Measurements from ENCODE around the gene SOS1.
"Not testable (repeated sequence)": the region's sequence is repeated elsewhere in the genome, so short reads cannot be mapped to it uniquely, and the experiment has no call there.

SOS1 gene

DNA sequence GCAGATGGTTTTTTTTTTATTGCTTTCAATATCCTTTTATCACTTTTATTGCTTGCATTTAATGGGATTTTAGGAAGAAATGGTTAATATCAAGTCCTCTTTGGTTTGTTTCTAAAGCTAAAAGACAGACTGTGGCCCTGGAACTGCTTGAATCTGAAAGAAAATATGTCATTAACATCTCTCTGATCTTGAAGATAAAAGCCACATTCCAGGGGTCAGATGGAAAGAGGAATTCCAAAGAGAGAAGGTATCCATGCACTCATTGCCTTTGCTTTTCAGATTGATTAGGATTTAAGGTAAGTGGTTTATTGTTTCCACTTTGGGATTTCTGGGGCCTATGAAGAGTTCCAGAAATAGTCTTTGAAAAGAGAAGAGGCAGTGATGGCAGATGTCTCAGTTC is 177.1 kb downstream of the SOS1 start:
- Histone ChIP-seq H3K4me2 (ENCODE audit: low read depth, low read length) (no peak overlapping the region), H4K20me1 (ENCODE audit: insufficient read depth, low read length) (no peaks in the 10 kb centered on the region), H3K79me2 (ENCODE audit: low read length) (no peaks in the 10 kb centered on the region), H3K9me3 (replicated peaks; ENCODE audit: insufficient read depth, low read length) (no peaks in the 10 kb centered on the region), H3K27me3 (replicated peaks; ENCODE audit: insufficient read depth, low read length) (no peaks in the 10 kb centered on the region), H3K4me1 (ENCODE audit: low read length) (no peaks in the 10 kb centered on the region), H3K9ac (ENCODE audit: low read length) (no peak overlapping the region), H3F3A (ENCODE audit: insufficient read depth, low read length) (no peaks in the 10 kb centered on the region), H2AFZ (ENCODE audit: low read length) (no peak overlapping the region), H3K9me2 (replicated peaks; ENCODE audit: insufficient read depth, low read length) (no peaks in the 10 kb centered on the region), H3K4me3 (ENCODE audit: low read length) (no peak overlapping the region), H3K27ac (ENCODE audit: low read length) (no peak overlapping the region), H3K36me3 (replicated peaks; ENCODE audit: insufficient read depth, low read length) (no peaks in the 10 kb centered on the region)
- TF ChIP-seq EZH2 (optimal IDR thresholded peaks at IDR 0.05; ENCODE audit: low read depth, low read length) (no peak), EZH2phosphoT487 (IDR thresholded peaks at IDR 0.05; ENCODE audit: low read length) (no peak)
- TF ChIP-seq, protein P1, sequence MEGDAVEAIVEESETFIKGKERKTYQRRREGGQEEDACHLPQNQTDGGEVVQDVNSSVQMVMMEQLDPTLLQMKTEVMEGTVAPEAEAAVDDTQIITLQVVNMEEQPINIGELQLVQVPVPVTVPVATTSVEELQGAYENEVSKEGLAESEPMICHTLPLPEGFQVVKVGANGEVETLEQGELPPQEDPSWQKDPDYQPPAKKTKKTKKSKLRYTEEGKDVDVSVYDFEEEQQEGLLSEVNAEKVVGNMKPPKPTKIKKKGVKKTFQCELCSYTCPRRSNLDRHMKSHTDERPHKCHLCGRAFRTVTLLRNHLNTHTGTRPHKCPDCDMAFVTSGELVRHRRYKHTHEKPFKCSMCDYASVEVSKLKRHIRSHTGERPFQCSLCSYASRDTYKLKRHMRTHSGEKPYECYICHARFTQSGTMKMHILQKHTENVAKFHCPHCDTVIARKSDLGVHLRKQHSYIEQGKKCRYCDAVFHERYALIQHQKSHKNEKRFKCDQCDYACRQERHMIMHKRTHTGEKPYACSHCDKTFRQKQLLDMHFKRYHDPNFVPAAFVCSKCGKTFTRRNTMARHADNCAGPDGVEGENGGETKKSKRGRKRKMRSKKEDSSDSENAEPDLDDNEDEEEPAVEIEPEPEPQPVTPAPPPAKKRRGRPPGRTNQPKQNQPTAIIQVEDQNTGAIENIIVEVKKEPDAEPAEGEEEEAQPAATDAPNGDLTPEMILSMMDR (IDR thresholded peaks at IDR 0.05; ENCODE audit: low read length) = no peak
- no peak for DNase-seq

DNA sequence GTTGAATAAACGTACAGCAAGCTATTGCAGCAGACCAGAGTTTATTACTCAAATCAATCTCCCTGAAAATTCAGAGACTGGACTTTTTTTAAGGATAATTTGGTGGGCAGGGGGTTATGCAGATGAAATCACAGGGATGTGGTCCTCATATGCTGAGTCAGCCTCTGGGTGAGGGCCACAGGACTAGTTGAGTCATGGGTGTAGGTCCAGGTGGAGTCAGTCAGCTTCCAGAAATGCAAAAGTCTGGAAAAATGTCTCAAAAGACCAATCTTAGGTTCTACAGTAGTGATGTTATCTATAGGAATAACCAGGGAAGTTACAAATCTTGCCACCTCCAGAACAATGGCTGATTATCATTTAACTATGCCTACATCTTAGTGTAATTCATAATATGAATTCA is 180.1 kb downstream of the SOS1 start:
- H3K79me2 ChIP-seq (ENCODE audit: low read length) = no peaks in the 10 kb centered on the region
- H3K4me1 ChIP-seq (ENCODE audit: low read length) = no peaks in the 10 kb centered on the region
- H3K9ac ChIP-seq (ENCODE audit: low read length) = no peak overlapping the region
- H3K4me2 ChIP-seq (ENCODE audit: low read depth, low read length) = no peak overlapping the region
- H3K9me3 ChIP-seq (replicated peaks; ENCODE audit: insufficient read depth, low read length) = no peaks in the 10 kb centered on the region
- H3K27ac ChIP-seq (ENCODE audit: low read length) = no peak overlapping the region
- H4K20me1 ChIP-seq (ENCODE audit: insufficient read depth, low read length) = no peaks in the 10 kb centered on the region
- H3K9me2 ChIP-seq (replicated peaks; ENCODE audit: insufficient read depth, low read length) = no peaks in the 10 kb centered on the region
- no peaks in the 10 kb centered on the region for H3K36me3 ChIP-seq (replicated peaks; ENCODE audit: insufficient read depth, low read length)
- no peak overlapping the region for H2AFZ ChIP-seq (ENCODE audit: low read length)
- TF ChIP-seq EZH2phosphoT487 (IDR thresholded peaks at IDR 0.05; ENCODE audit: low read length) = no peak
- TF ChIP-seq, protein P1 (IDR thresholded peaks at IDR 0.05; ENCODE audit: low read length) = no peak
- TF ChIP-seq EZH2 (optimal IDR thresholded peaks at IDR 0.05; ENCODE audit: low read depth, low read length) = no peak
- no peaks in the 10 kb centered on the region for H3F3A ChIP-seq (ENCODE audit: insufficient read depth, low read length)
- H3K27me3 ChIP-seq (replicated peaks; ENCODE audit: insufficient read depth, low read length) = no peaks in the 10 kb centered on the region
- no peak overlapping the region for H3K4me3 ChIP-seq (ENCODE audit: low read length)
- DNase-seq = no peak

- Histone ChIP-seq H3K4me2 (ENCODE audit: low read depth, low read length) (no peak overlapping the region), H3K4me3 (ENCODE audit: low read length) (no peak overlapping the region), H3K79me2 (ENCODE audit: low read length) (no peaks in the 10 kb centered on the region), H3K27me3 (replicated peaks; ENCODE audit: insufficient read depth, low read length) (no peaks in the 10 kb centered on the region), H3K27ac (ENCODE audit: low read length) (no peak overlapping the region), H3K4me1 (ENCODE audit: low read length) (no peaks in the 10 kb centered on the region), H4K20me1 (ENCODE audit: insufficient read depth, low read length) (no peaks in the 10 kb centered on the region), H3F3A (ENCODE audit: insufficient read depth, low read length) (no peaks in the 10 kb centered on the region), H3K9me3 (replicated peaks; ENCODE audit: insufficient read depth, low read length) (no peaks in the 10 kb centered on the region), H3K9me2 (replicated peaks; ENCODE audit: insufficient read depth, low read length) (no peaks in the 10 kb centered on the region), H2AFZ (ENCODE audit: low read length) (no peak overlapping the region), H3K9ac (ENCODE audit: low read length) (no peak overlapping the region), H3K36me3 (replicated peaks; ENCODE audit: insufficient read depth, low read length) (no peaks in the 10 kb centered on the region)
- DNase-seq = no peak
- no peak for TF ChIP-seq EZH2 (optimal IDR thresholded peaks at IDR 0.05; ENCODE audit: low read depth, low read length)
- TF ChIP-seq, protein P1 (IDR thresholded peaks at IDR 0.05; ENCODE audit: low read length) = no peak
- TF ChIP-seq EZH2phosphoT487 (IDR thresholded peaks at IDR 0.05; ENCODE audit: low read length) = no peak
Observed at GRCh38 chr2:38937548-38937947, 183.3 kb downstream of the SOS1 start.

GRCh38 chr2:38936516-38936915 is 184.3 kb downstream of the SOS1 start:
- H3K9ac ChIP-seq (ENCODE audit: low read length); H3K4me3 ChIP-seq (ENCODE audit: low read length); H3K9me3 ChIP-seq (replicated peaks; ENCODE audit: insufficient read depth, low read length); H3F3A ChIP-seq (ENCODE audit: insufficient read depth, low read length); H3K79me2 ChIP-seq (ENCODE audit: low read length); H3K4me2 ChIP-seq (ENCODE audit: low read depth, low read length); H3K9me2 ChIP-seq (replicated peaks; ENCODE audit: insufficient read depth, low read length); H3K27me3 ChIP-seq (replicated peaks; ENCODE audit: insufficient read depth, low read length); DNase-seq; H2AFZ ChIP-seq (ENCODE audit: low read length); H3K27ac ChIP-seq (ENCODE audit: low read length); H4K20me1 ChIP-seq (ENCODE audit: insufficient read depth, low read length); H3K4me1 ChIP-seq (ENCODE audit: low read length); H3K36me3 ChIP-seq (replicated peaks; ENCODE audit: insufficient read depth, low read length): not testable (repeated sequence)

Data from MM.1S (cell line).